NCI-H82 treated with DMSO at 0.1 percent for 48 hours (cell line): ENCODE measurements around the gene SIDT2.

Source experiments
- DNase-seq: peaks from one replicate; lab custom pipeline; 2025; ENCODE audit not compliant: unreplicated experiment; lab: John Stamatoyannopoulos, UW

Gene SIDT2

GRCh38 chr11:117220999-117221774, 42.6 kb downstream of the SIDT2 start:
- no peak for DNase-seq

- no peak for DNase-seq
These were observed 43.4 kb downstream of the SIDT2 start for GRCh38 chr11:117221775-117222517.

GRCh38 chr11:117222991-117223740, 44.6 kb downstream of the SIDT2 start:
- no peak for DNase-seq

- no peak for DNase-seq
These were observed 45.5 kb downstream of the SIDT2 start for GRCh38 chr11:117223741-117224689.

- DNase-seq = no peak
These were observed 47.1 kb downstream of the SIDT2 start for GRCh38 chr11:117225553-117226170.

- peak; percentile 46 for DNase-seq
These were observed 48.1 kb downstream of the SIDT2 start for GRCh38 chr11:117226388-117227385.

- DNase-seq = no peak
These were observed 49.5 kb downstream of the SIDT2 start for GRCh38 chr11:117228091-117228490.

GRCh38 chr11:117229411-117229810, 50.9 kb downstream of the SIDT2 start:
- DNase-seq = no peak

- no peak for DNase-seq
These were observed 51.4 kb downstream of the SIDT2 start for GRCh38 chr11:117229931-117230285.

- no peak for DNase-seq
These were observed 51.9 kb downstream of the SIDT2 start for GRCh38 chr11:117230286-117230961.

GRCh38 chr11:117230999-117231841, 52.7 kb downstream of the SIDT2 start:
- DNase-seq = no peak

GRCh38 chr11:117231842-117232091, 53.2 kb downstream of the SIDT2 start, which contains the start of gene PCSK7:
TSS of gene PCSK7 (minus strand) at chr11:117232073. CDS start at chr11:117229844, 2,229 bp downstream.
- no peak for DNase-seq

GRCh38 chr11:117232092-117232878, 53.7 kb downstream of the SIDT2 start, which contains the start of gene RNF214:
TSS of gene RNF214 (plus strand) at chr11:117232671. CDS start at chr11:117234273, 1,602 bp downstream.
- DNase-seq = peak; percentile 18

GRCh38 chr11:117232911-117233409, 54.4 kb downstream of the SIDT2 start:
- no peak for DNase-seq

GRCh38 chr11:117238221-117238620, 59.7 kb downstream of the SIDT2 start:
- no peak for DNase-seq

GRCh38 chr11:117239295-117239694, 60.8 kb downstream of the SIDT2 start:
- DNase-seq = no peak
